Measurements from ENCODE around the gene OR52H1.

OR52H1 gene

DNA sequence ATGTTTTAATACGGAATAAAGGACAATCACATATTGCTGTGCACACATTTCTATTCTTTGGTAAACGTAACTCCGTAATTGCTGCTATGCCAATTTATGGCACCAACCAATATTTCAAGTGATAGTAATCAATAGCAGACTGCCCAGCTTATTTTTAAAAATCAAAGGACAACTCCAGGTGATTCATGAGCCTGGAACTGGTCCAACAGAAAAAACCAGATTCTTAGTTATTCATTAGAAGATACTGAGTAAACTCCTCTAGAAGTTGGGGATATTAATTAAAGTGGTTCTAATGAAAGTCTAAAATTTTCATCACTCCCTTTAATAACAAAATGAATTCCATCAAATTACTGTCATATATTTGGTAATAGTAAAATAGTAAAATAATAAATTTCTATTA is 9.4 kb upstream of the OR52H1 start:
- H3K36me3 ChIP-seq (ENCODE audit: control insufficient read depth in 2 of 2, insufficient read depth in 1 of 2, low read length in 2 of 2): no peaks in the 10 kb centered on the region
- CTCF ChIA-PET: no interaction called here
- TF ChIP-seq ZNF280C (tag by site-specific recombination; IDR thresholded peaks at IDR 0.05): no peak
- TF ChIP-seq BCL11A (tag by site-specific recombination; IDR thresholded peaks at IDR 0.05; ENCODE audit: low read depth): no peak
- TF ChIP-seq ZBTB17 (tag by site-specific recombination; IDR thresholded peaks at IDR 0.05): no peak
- no peak for TF ChIP-seq ZNF521 (tag by site-specific recombination; IDR thresholded peaks at IDR 0.05)
- no peak for TF ChIP-seq ZNF670 (tag by site-specific recombination; IDR thresholded peaks at IDR 0.05; ENCODE audit: low read depth)
- no peak for TF ChIP-seq SETDB1 (IDR thresholded peaks at IDR 0.05; ENCODE audit: insufficient read length, low read length)
- POLR2A ChIA-PET: no interaction called here
- no peaks in the 10 kb centered on the region for H3K4me1 ChIP-seq (ENCODE audit: control insufficient read depth, insufficient read depth, low read length)
- no peaks in the 10 kb centered on the region for H3K9me3 ChIP-seq (ENCODE audit: control insufficient read depth, insufficient read depth, low read depth, low read length)
- H3K27ac ChIP-seq (ENCODE audit: extremely low read depth, low read depth, low read length): no peak overlapping the region
- no peak overlapping the region for H3K4me3 ChIP-seq (ENCODE audit: low read depth, low read length)

DNA sequence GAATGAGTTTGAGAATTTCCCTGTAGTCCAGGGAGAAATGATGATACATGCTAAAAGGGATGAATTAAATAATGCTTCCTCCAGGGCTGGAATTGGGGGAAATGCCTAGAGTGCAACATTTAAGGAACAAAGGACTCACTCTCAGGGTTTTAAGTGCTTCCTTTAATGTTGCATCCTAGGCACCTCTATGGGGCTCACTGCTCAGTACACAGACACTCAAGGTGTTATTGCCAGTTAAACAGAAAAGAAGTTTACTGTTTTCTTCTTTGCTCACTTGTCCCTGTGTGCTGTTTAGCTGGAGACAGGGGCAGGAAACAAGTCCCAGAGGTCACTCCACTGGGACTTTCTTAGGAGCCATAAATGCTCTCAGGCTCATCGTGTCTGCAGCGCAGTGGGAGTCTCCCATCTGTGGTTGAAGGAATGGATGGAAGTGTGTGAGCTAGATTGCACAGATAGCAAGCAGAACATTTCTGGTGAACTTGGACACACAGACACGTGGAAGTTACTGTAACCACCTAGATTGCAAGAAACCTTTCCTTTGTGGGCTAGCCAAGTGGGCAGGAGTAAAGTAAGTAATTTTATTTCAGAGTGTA is 8.4 kb upstream of the OR52H1 start:
- ChIA-PET CTCF (interaction anchor here (1.5 kb wide), 1 partner anchor 128 kb away, joined by 7 read pairs; the partner anchor contains the start of gene TRIM5), POLR2A (no interaction called here)
- Histone ChIP-seq H3K36me3 (ENCODE audit: control insufficient read depth in 2 of 2, insufficient read depth in 1 of 2, low read length in 2 of 2) (no peaks in the 10 kb centered on the region), H3K9me3 (ENCODE audit: control insufficient read depth, insufficient read depth, low read depth, low read length) (no peaks in the 10 kb centered on the region), H3K4me3 (ENCODE audit: low read depth, low read length) (no peak overlapping the region), H3K4me1 (ENCODE audit: control insufficient read depth, insufficient read depth, low read length) (no peaks in the 10 kb centered on the region), H3K27ac (ENCODE audit: extremely low read depth, low read depth, low read length) (no peak overlapping the region)
- TF ChIP-seq ATF2 (tag by site-specific recombination; IDR thresholded peaks at IDR 0.05; ENCODE audit: low read depth): no peak
- TF ChIP-seq ZNF707 (tag by site-specific recombination; IDR thresholded peaks at IDR 0.05): no peak
- TF ChIP-seq KLF16 (tag by site-specific recombination; IDR thresholded peaks at IDR 0.05): no peak
- no peak for TF ChIP-seq ZNF621 (tag by site-specific recombination; IDR thresholded peaks at IDR 0.05)
- TF ChIP-seq HOXA7 (CRISPR knock-in tag; IDR thresholded peaks at IDR 0.05; ENCODE audit: borderline replicate concordance): no peak

DNA sequence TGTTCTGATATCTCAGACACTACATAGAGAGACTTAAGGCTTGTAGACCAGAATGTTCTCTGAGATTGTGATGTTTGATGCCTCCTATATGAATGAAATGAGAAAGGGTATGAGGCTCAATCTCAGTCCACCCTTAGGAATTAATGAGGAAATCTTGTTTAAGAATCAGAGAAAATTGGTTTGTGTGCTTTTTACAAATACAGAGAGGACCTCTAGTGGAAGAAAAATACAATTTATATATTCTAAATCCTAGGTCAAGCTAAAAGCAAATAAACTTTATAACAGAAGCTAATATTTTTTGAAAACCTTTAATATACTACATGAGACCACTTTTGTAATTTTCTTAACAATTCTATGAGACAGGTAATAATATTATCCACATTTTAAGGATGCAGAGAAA is 5.0 kb upstream of the OR52H1 start:
- POLR2A ChIA-PET: no interaction called here
- CTCF ChIA-PET: interaction anchor here (0.8 kb wide), 1 partner anchor 77 kb away, joined by 5 read pairs; no protein-coding TSS in a partner anchor
- no peak overlapping the region for H3K27ac ChIP-seq (ENCODE audit: extremely low read depth, low read depth, low read length)
- TF ChIP-seq ZIC2 (tag by site-specific recombination; IDR thresholded peaks at IDR 0.05) (no peak), SALL2 (tag by site-specific recombination; IDR thresholded peaks at IDR 0.05; ENCODE audit: borderline replicate concordance) (no peak), ZNF624 (tag by site-specific recombination; IDR thresholded peaks at IDR 0.05) (no peak), KLF10 (tag by site-specific recombination; IDR thresholded peaks at IDR 0.05) (no peak), ZNF626 (tag by site-specific recombination; IDR thresholded peaks at IDR 0.05) (no peak)
- TF ChIP-seq, protein P1, sequence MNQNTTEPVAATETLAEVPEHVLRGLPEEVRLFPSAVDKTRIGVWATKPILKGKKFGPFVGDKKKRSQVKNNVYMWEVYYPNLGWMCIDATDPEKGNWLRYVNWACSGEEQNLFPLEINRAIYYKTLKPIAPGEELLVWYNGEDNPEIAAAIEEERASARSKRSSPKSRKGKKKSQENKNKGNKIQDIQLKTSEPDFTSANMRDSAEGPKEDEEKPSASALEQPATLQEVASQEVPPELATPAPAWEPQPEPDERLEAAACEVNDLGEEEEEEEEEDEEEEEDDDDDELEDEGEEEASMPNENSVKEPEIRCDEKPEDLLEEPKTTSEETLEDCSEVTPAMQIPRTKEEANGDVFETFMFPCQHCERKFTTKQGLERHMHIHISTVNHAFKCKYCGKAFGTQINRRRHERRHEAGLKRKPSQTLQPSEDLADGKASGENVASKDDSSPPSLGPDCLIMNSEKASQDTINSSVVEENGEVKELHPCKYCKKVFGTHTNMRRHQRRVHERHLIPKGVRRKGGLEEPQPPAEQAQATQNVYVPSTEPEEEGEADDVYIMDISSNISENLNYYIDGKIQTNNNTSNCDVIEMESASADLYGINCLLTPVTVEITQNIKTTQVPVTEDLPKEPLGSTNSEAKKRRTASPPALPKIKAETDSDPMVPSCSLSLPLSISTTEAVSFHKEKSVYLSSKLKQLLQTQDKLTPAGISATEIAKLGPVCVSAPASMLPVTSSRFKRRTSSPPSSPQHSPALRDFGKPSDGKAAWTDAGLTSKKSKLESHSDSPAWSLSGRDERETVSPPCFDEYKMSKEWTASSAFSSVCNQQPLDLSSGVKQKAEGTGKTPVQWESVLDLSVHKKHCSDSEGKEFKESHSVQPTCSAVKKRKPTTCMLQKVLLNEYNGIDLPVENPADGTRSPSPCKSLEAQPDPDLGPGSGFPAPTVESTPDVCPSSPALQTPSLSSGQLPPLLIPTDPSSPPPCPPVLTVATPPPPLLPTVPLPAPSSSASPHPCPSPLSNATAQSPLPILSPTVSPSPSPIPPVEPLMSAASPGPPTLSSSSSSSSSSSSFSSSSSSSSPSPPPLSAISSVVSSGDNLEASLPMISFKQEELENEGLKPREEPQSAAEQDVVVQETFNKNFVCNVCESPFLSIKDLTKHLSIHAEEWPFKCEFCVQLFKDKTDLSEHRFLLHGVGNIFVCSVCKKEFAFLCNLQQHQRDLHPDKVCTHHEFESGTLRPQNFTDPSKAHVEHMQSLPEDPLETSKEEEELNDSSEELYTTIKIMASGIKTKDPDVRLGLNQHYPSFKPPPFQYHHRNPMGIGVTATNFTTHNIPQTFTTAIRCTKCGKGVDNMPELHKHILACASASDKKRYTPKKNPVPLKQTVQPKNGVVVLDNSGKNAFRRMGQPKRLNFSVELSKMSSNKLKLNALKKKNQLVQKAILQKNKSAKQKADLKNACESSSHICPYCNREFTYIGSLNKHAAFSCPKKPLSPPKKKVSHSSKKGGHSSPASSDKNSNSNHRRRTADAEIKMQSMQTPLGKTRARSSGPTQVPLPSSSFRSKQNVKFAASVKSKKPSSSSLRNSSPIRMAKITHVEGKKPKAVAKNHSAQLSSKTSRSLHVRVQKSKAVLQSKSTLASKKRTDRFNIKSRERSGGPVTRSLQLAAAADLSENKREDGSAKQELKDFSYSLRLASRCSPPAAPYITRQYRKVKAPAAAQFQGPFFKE (tag by site-specific recombination; IDR thresholded peaks at IDR 0.05; ENCODE audit: borderline replicate concordance): no peak
- H3K36me3 ChIP-seq (ENCODE audit: control insufficient read depth in 2 of 2, insufficient read depth in 1 of 2, low read length in 2 of 2): no peaks in the 10 kb centered on the region
- H3K9me3 ChIP-seq (ENCODE audit: control insufficient read depth, insufficient read depth, low read depth, low read length): no peaks in the 10 kb centered on the region
- H3K4me3 ChIP-seq (ENCODE audit: low read depth, low read length): no peak overlapping the region
- no peaks in the 10 kb centered on the region for H3K4me1 ChIP-seq (ENCODE audit: control insufficient read depth, insufficient read depth, low read length)
